H9 (cell line): Measurements from ENCODE around the gene IL1A. TPM values are rescaled to one million over a fixed set of nuclear protein-coding genes. Genes with fewer than 3 reads are reported as not detected.

Experiments
- DNase-seq: peaks from one replicate; pipeline ENCODE4 v3.0.0-alpha.2; 2017
- H2AFZ ChIP-seq: one replicate; pipeline ENCODE4 v1.6.1; 2013; ENCODE audit warnings: mild to moderate bottlenecking, low read length, control low read depth, moderate library complexity
- H2AK5ac ChIP-seq: 2 replicates; pipeline ENCODE4 v1.6.1; 2013; ENCODE audit warnings: low read length, control low read depth, mixed read lengths; ENCODE audit not compliant: insufficient read length
- H2BK120ac ChIP-seq: one replicate; pipeline ENCODE4 v1.6.1; 2013; ENCODE audit warnings: low read depth, mild to moderate bottlenecking, low read length, control low read depth, inconsistent platforms; ENCODE audit not compliant: poor library complexity, severe bottlenecking
- H2BK12ac ChIP-seq: 2 replicates; pipeline ENCODE4 v1.6.1; 2013; ENCODE audit warnings: low read length, control low read depth, mixed read lengths, low read depth; ENCODE audit not compliant: insufficient read length
- H2BK15ac ChIP-seq: 2 replicates; pipeline ENCODE4 v1.6.1; 2013; ENCODE audit warnings: low read depth, low read length, control low read depth
- H2BK20ac ChIP-seq: one replicate; pipeline ENCODE4 v1.6.1; 2013; ENCODE audit warnings: low read depth, mild to moderate bottlenecking, low read length, control low read depth, inconsistent platforms; ENCODE audit not compliant: poor library complexity, severe bottlenecking
- H2BK5ac ChIP-seq: 2 replicates; pipeline ENCODE4 v1.6.1; 2013; ENCODE audit warnings: low read length, control low read depth, mixed read lengths; ENCODE audit not compliant: insufficient read length
- H3K14ac ChIP-seq: 2 replicates; pipeline ENCODE4 v1.6.1; 2013; ENCODE audit warnings: low read length, control low read depth; ENCODE audit not compliant: insufficient read depth
- H3K18ac ChIP-seq: 2 replicates; pipeline ENCODE4 v1.6.1; 2013; ENCODE audit warnings: low read depth, mild to moderate bottlenecking, mixed read lengths, low read length, control low read depth; ENCODE audit not compliant: insufficient read length
- H3K23ac ChIP-seq: 2 replicates; pipeline ENCODE4 v1.6.1; 2013; ENCODE audit warnings: low read length, control low read depth, mixed read lengths, low read depth; ENCODE audit not compliant: insufficient read length
- H3K23me2 ChIP-seq: 2 replicates; pipeline ENCODE4 v1.6.1; 2013; ENCODE audit warnings: low read depth, mild to moderate bottlenecking, mixed read lengths, low read length, control low read depth; ENCODE audit not compliant: insufficient read length, poor library complexity, severe bottlenecking
- H3K27ac ChIP-seq: 2 replicates; pipeline ENCODE4 v1.5.1; 2013; ENCODE audit warnings: low read length, control low read depth, mixed read lengths, low read depth; ENCODE audit not compliant: insufficient read length
- H3K27me3 ChIP-seq: 2 replicates; pipeline ENCODE4 v1.6.1; 2013; ENCODE audit warnings: low read length, control low read depth, inconsistent platforms; ENCODE audit not compliant: insufficient read depth
- H3K4ac ChIP-seq: 2 replicates; pipeline ENCODE4 v1.6.1; 2013; ENCODE audit warnings: low read depth, mild to moderate bottlenecking, control low read depth, inconsistent platforms, low read length, moderate library complexity
- H3K4me1 ChIP-seq: 2 replicates; pipeline ENCODE4 v1.6.1; 2013; ENCODE audit warnings: low read length, control low read depth, inconsistent platforms; ENCODE audit not compliant: insufficient read depth
- H3K4me2 ChIP-seq: 2 replicates; pipeline ENCODE4 v1.6.1; 2013; ENCODE audit warnings: low read length, control low read depth, mixed read lengths; ENCODE audit not compliant: insufficient read length, insufficient read depth
- H3K56ac ChIP-seq: 2 replicates; pipeline ENCODE4 v1.6.1; 2013; ENCODE audit warnings: low read depth, mild to moderate bottlenecking, mixed read lengths, low read length, control low read depth; ENCODE audit not compliant: insufficient read length
- H3K79me1 ChIP-seq: 2 replicates; pipeline ENCODE4 v1.6.1; 2013; ENCODE audit warnings: low read depth, mild to moderate bottlenecking, moderate library complexity, low read length, control low read depth, inconsistent platforms; ENCODE audit not compliant: insufficient read depth, poor library complexity, severe bottlenecking
- H3K79me2 ChIP-seq: 2 replicates; pipeline ENCODE4 v1.6.1; 2013; ENCODE audit warnings: low read length, control low read depth, inconsistent platforms; ENCODE audit not compliant: insufficient read depth
- H3K9ac ChIP-seq: 2 replicates; pipeline ENCODE4 v1.6.1; 2013; ENCODE audit warnings: low read length, control low read depth, mixed read lengths; ENCODE audit not compliant: insufficient read length; ENCODE audit errors: extremely low read depth
- H3K9me3 ChIP-seq: one replicate; pipeline ENCODE4 v1.6.1; 2013; ENCODE audit warnings: low read depth, low read length, inconsistent platforms; ENCODE audit not compliant: control insufficient read depth
- H3T11ph ChIP-seq: one replicate; pipeline ENCODE4 v1.6.1; 2013; ENCODE audit warnings: mild to moderate bottlenecking, low read length, control low read depth, inconsistent platforms
- H4K20me1 ChIP-seq: one replicate; pipeline ENCODE4 v1.6.1; 2013; ENCODE audit not compliant: control insufficient read depth, insufficient read length, insufficient read depth
- H4K5ac ChIP-seq: 2 replicates; pipeline ENCODE4 v1.6.1; 2013; ENCODE audit warnings: low read depth, mild to moderate bottlenecking, mixed read lengths, low read length, control low read depth; ENCODE audit not compliant: insufficient read length
- H4K8ac ChIP-seq: replicated peaks from 2 replicates; pipeline ENCODE4 v1.6.1; 2013; ENCODE audit warnings: low read length, control low read depth, mixed read lengths, low read depth; ENCODE audit not compliant: insufficient read length
- H4K91ac ChIP-seq: 2 replicates; pipeline ENCODE4 v1.6.1; 2013; ENCODE audit warnings: low read depth, mild to moderate bottlenecking, moderate library complexity, mixed read lengths, low read length, control low read depth; ENCODE audit not compliant: insufficient read length
- H3K27ac Mint-ChIP-seq, 3 experiments: 2 replicates in 2 of 3; 3 replicates in 1 of 3; pipeline ENCODE4 v1.8.0; 2020 to 2021; ENCODE audit warnings: mixed read lengths in 3 of 3, mild to moderate bottlenecking in 1 of 3, moderate library complexity in 1 of 3
- H3K27me3 Mint-ChIP-seq: 2 replicates; pipeline ENCODE4 v1.8.0; 2021; ENCODE audit warnings: low read depth, mild to moderate bottlenecking, moderate library complexity, mixed read lengths
- H3K36me3 Mint-ChIP-seq, 3 experiments: 2 replicates in 2 of 3; 3 replicates in 1 of 3; pipeline ENCODE4 v1.8.0; 2020 to 2021; ENCODE audit warnings: low read depth in 3 of 3, mixed read lengths in 3 of 3; ENCODE audit not compliant: insufficient read depth in 1 of 3
- H3K4me1 Mint-ChIP-seq, 2 experiments: 2 replicates each; pipeline ENCODE4 v1.8.0; 2020; ENCODE audit warnings: mixed read lengths in 2 of 2
- H3K4me3 Mint-ChIP-seq, 2 experiments: 2 replicates in 1 of 2; 3 replicates in 1 of 2; pipeline ENCODE4 v1.8.0; 2020 to 2021; ENCODE audit warnings: mild to moderate bottlenecking in 2 of 2, mixed read lengths in 2 of 2, moderate library complexity in 1 of 2
- H3K9me3 Mint-ChIP-seq, 2 experiments: 2 replicates in 1 of 2; 3 replicates in 1 of 2; pipeline ENCODE4 v1.8.0; 2020; ENCODE audit warnings: mild to moderate bottlenecking in 2 of 2, mixed read lengths in 2 of 2, moderate library complexity in 1 of 2
- WGBS: extraction: QIAGEN DNeasy Blood & Tissue Kit; methylation state at CpG from one replicate; pipeline ENCODE4 v1.1.7; 2013; ENCODE audit warnings: missing lambda C conversion rate, low lambda C conversion rate, mixed read lengths; ENCODE audit not compliant: insufficient read length; ENCODE audit errors: extremely low coverage; 5-methylcytosine and 5-hydroxymethylcytosine counted together
- total RNA-seq: library from RNA; stranded (reverse); gene quantifications from 2 replicates; pipeline ENCODE4 v1.2.1, GENCODE V29; 2021
- TF ChIP-seq, protein P1 (sequence below): fragments of 200-600 bp; sonication (generic); conservative IDR thresholded peaks from 3 replicates; pipeline ENCODE4 v1.8.0; 2021; ENCODE audit warnings: antibody characterized with exemption, mild to moderate bottlenecking

Gene IL1A
- total RNA-seq, 1 experiment from 2014 or later, result 0.35 TPM

DNA sequence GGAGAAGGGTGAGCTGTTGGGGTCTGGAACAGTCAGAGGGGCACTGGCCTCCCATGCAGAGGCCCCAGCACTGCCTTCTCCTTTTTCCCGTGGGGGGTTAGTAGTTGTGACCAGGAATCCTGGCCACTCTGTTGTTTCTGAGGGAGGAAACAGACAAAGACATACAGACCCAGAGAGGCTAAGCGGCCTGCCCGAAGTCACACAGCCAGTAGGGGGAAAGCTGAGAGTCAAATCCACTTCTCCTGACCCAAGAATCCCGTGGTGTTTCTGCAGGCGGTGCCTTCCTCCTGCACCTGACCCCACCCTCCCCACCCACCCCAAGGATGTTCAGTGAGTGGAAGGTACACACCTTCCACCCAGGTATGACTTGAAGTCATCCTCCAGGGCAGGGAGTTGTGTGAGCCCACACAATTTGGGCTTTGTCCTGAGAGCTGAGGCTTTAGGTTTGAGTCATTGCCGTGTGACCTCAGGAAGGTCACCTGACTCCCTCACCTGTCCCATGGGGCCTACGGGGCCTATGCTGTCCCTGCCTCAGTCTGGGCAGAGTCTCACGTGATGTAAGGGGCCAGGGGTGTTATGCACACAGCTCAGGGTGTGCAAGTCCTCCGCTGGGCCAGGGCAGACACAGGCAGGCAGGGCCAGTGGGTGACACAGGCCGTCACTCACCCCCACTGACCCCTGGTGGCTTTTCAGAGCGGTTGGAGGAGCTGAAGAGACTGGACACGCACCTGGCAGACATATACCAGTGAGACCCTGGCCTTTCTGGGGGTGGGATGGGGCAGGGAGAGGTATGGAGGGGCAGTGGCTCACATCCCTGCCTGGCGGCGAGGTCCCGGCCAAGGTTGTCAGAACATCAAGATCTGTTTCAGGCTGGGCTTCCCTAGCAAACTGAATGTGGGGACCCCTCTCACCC lies 58.5 kb downstream of the IL1A start:
- WGBS, result no CpG with 5 or more reads among the region's 15 CpGs
- Histone ChIP-seq H3K4me2 (no peak overlapping the region), H3K27ac (no peak overlapping the region), H3K9me3 (no peaks in the 10 kb centered on the region), H3K27me3 (no peaks in the 10 kb centered on the region), H4K20me1 (no peaks in the 10 kb centered on the region), H3K79me1 (no peaks in the 10 kb centered on the region), H3K56ac (no peak overlapping the region), H2BK12ac (no peak overlapping the region), H3K23me2 (no peaks in the 10 kb centered on the region), H2BK120ac (no peak overlapping the region), H3K18ac (peak overlapping the region; percentile 3), H2BK20ac (no peak overlapping the region), H2AFZ (no peak overlapping the region), H2AK5ac (no peak overlapping the region), H3T11ph (no peak overlapping the region), H4K8ac (no peak overlapping the region), H2BK5ac (no peak overlapping the region), H2BK15ac (no peak overlapping the region), H3K4ac (no peak overlapping the region), H3K4me1 (no peaks in the 10 kb centered on the region), H3K79me2 (no peaks in the 10 kb centered on the region), H3K23ac (no peak overlapping the region), H3K9ac (no peak overlapping the region), H3K14ac (no peak overlapping the region), H4K91ac (no peak overlapping the region), H4K5ac (no peak overlapping the region)
- Mint-ChIP-seq H3K4me1 (peaks cover 6 to 10% of the 10 kb centered on the region in 2 experiments; a peak in 2 of 4 replicates), H3K4me3 (no peak overlapping the region), H3K9me3 (no peaks in the 10 kb centered on the region), H3K36me3 (no peaks in the 10 kb centered on the region; a peak in 1 of 7 replicates), H3K27me3 (no peaks in the 10 kb centered on the region), H3K27ac (no peak overlapping the region; a peak in 1 of 7 replicates)
- DNase-seq, result peak; percentile 48
- TF ChIP-seq, protein P1, sequence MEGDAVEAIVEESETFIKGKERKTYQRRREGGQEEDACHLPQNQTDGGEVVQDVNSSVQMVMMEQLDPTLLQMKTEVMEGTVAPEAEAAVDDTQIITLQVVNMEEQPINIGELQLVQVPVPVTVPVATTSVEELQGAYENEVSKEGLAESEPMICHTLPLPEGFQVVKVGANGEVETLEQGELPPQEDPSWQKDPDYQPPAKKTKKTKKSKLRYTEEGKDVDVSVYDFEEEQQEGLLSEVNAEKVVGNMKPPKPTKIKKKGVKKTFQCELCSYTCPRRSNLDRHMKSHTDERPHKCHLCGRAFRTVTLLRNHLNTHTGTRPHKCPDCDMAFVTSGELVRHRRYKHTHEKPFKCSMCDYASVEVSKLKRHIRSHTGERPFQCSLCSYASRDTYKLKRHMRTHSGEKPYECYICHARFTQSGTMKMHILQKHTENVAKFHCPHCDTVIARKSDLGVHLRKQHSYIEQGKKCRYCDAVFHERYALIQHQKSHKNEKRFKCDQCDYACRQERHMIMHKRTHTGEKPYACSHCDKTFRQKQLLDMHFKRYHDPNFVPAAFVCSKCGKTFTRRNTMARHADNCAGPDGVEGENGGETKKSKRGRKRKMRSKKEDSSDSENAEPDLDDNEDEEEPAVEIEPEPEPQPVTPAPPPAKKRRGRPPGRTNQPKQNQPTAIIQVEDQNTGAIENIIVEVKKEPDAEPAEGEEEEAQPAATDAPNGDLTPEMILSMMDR, result no peak
